GM18868 (cell line): Measurements from ENCODE around the gene CYTH3.
"Not testable (repeated sequence)": the region's sequence is repeated elsewhere in the genome, so short reads cannot be mapped to it uniquely, and the experiment has no call there.

Experiments
- ATAC-seq: cut with Tn5 transposase; IDR thresholded peaks from one replicate; pipeline ENCODE4 v1.9.1; 2021; ENCODE audit warnings: mild to moderate bottlenecking, moderate library complexity; ENCODE audit not compliant: unreplicated experiment

CYTH3 gene

DNA sequence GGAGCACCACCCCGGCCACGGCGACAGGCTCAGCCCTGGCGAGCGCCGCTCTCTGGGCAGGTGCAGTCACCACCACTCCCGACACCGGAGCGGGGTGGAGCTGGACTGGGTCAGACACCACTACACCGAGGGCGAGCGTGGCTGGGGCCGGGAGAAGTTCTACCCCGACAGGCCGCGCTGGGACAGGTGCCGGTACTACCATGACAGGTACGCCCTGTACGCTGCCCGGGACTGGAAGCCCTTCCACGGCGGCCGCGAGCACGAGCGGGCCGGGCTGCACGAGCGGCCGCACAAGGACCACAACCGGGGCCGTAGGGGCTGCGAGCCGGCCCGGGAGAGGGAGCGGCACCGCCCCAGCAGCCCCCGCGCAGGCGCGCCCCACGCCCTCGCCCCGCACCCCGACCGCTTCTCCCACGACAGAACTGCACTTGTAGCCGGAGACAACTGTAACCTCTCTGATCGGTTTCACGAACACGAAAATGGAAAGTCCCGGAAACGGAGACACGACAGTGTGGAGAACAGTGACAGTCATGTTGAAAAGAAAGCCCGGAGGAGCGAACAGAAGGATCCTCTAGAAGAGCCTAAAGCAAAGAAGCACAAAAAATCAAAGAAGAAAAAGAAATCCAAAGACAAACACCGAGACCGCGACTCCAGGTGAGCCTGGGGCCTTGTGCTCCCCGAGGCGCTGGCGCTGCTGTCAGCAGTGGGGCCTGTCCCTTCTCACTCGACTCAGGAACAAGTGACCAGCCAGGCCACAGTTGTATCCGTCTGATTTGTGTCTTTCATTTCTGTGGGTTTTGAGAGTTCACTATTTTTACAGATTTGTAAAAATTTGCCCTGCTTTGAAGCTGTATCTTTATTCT, 117.7 kb downstream of the CYTH3 start:
- no peak for ATAC-seq

DNA sequence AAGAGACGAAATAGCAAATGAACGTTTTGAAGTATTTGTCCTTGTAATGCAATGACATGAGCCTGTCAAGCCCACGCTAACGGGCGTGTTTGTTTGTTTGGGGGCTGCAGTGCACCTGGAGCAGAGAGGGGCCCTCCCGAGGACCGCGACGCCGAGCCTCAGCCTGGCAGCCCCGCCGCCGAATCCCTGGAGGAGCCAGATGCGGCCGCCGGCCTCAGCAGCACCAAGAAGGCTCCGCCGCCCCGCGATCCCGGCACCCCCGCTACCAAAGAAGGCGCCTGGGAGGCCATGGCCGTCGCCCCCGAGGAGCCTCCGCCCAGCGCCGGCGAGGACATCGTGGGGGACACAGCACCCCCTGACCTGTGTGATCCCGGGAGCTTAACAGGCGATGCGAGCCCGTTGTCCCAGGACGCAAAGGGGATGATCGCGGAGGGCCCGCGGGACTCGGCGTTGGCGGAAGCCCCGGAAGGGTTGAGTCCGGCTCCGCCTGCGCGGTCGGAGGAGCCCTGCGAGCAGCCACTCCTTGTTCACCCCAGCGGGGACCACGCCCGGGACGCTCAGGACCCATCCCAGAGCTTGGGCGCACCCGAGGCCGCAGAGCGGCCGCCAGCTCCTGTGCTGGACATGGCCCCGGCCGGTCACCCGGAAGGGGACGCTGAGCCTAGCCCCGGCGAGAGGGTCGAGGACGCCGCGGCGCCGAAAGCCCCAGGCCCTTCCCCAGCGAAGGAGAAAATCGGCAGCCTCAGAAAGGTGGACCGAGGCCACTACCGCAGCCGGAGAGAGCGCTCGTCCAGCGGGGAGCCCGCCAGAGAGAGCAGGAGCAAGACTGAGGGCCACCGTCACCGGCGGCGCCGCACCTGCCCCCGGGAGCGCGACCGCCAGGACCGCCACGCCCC, 118.5 kb downstream of the CYTH3 start:
- ATAC-seq: no peak

DNA sequence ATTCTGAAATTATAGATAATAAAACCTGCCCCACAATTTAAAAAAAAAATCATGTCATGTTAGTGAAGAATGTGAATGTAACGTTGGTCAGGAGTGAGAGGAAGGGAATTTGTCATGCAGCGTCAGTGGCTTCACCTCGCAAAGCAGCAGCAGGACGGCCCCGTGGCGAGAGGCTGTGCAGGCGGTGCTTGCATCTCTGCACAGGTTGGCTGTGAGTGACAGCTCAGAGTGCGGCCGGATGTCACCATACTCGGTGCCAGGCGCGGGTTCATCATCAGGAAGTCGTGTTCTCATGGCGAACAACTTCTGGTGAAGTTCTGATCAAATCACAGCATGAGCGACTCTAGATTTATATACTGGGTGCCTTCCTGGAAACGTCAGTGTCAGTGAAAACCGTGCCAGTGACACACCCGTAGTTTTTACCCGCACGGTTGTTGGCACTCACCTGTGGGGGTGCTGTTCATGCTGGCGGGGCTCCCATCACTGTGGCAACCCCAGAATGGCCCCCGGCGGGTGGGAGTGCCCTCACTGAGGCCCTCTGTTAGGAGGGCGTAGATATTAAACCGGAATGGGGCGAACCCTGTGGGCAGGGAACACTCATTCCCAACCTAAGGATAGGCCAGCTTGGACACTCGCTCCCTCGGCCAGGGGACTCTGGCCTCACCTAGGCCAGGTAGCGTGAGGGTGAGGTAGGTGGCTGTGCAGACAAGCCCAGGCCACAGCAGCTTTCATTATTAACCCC, 120.3 kb downstream of the CYTH3 start:
- ATAC-seq: no peak

DNA sequence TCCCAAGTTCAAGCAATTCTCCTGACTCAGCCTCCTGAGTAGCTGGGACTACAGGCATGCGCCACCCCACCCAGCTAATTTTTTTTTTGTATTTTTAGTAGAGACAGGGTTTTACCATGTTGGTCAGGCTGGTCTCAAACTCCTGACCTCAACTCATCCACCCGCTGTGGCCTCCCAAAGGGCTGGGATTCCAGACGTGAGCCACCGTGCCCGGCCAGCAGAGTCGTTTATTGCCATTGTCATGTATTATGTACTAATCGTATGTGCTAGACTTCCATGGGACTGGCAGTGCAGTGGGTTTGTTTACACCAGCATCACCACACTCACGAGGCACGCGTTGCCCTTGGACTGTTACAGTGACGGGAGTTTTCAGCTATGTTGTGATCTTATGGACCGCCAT, 120.9 kb downstream of the CYTH3 start:
- ATAC-seq: not testable (repeated sequence)

DNA sequence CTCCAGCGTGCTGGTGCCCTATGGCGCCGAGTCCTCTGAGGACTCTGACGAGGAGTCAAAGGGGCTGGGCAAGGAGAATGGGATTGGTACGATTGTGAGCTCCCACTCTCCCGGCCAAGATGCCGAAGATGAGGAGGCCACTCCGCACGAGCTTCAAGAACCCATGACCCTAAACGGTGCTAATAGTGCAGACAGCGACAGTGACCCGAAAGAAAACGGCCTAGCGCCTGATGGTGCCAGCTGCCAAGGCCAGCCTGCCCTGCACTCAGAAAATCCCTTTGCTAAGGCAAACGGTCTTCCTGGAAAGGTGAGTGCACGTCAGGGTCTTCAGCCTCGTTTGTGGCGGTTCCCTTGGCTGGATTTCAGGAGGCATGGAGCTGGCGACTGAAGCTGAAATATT, 122.4 kb downstream of the CYTH3 start:
- ATAC-seq: no peak

DNA sequence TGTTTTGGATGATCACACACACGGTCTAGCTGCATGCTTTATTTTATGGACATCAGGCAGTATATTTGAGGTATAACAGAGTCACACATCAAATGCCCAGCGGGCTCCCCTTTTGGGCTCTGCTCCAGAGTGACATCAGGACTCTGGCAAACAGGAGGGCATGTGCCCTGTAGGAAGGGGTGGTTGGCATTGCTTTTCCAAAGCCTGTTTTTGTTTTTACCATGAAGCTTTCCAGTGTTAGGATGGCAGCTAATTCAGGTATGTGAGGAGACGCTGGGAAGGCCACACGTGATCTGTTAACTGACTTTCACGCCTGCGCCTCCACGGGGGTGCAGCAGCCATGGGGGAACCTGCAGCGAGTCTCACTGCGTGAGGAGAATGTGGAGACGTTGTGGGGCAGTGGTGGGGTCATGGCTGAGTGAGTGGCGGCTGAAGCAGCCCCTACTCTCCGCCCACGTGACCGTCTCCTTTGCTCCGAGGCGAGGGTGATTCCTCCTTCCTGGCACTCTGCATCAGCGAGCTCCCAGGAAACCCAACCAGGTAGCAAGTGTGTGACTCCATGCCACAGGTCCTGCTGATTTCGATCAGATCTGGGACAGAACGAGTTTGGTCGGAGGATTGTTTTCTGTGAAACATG, 123.6 kb downstream of the CYTH3 start:
- no peak for ATAC-seq

DNA sequence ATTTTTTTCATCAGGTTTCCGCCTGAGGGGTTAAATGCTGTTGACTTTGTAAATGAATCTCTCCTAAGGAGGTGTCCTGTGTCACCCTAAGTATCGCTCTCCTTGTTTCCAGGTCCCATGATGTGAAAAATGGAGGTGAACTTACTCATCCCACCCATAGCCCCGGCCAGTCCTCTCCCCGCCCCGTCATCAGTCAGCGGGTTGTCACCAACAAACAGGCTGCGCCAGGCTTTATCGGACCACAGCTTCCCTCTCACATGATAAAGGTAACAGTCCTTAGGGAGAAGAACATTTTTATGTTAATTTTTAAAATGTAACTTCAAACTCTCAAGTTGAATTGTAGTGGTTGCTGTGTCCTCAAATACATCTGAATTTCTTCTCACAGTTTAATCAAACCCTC, 124.8 kb downstream of the CYTH3 start:
- ATAC-seq: no peak

DNA sequence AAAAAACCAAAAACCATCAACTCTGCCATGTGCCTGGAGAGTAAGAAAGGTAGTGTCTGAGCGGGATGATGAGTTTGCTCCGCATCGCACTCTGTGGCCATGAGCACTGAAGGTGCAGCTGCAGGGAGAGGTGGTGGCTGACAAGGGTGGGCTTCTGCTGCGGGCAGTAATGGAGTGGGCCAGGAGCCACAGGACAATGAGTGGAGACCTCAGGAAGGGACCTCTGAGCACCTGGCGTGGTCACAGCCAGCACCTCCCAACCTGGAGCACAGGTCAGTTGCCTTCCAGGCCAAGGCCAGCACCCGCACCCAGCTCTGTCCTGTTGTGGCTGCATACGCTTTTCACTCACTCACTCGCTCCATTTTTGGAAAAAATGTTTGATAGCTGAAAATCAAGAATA, 125.8 kb downstream of the CYTH3 start:
- ATAC-seq: no peak

DNA sequence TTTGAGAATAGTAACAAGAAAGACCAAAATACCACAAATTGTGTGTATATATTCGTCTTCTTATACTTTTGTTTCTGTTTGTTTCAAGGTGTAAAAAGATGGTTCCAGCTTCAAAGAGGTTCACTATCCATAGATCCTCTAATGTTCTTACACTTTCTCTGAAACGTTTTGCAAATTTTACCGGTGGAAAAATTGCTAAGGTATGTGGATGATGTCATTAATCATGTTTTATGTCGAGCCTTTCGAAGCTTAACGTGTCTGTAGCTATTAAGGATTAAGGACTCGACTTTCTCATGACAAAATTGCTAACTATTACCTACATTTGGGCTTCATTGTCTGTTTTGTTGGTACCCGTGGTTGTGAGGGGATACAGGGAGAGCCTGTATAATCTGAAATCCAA, 128.4 kb downstream of the CYTH3 start:
- no peak for ATAC-seq

DNA sequence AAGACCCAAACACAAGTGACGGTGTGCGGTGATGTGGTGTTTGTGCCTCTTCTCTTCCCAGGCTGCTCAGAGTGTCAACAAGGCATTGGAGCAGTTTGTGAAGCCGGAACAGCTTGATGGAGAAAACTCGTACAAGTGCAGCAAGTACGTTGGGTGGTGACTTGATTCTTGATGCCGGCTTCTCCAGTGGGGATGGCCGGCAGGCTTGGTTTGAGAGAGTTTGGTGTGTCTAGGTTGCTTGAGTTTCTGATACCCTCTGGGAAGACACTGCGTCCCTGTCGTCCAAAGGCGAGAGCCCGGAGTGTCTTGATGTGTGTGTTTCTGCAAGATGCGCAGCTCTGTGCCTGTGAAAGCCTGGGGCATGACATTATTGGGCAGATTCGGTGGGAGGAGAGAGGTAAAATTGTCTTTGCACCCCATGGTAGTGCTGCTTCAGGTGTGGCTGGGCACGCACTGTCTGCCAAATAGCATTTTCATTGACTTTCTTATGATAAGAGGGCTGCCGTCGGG, 129.5 kb downstream of the CYTH3 start:
- ATAC-seq: no peak

DNA sequence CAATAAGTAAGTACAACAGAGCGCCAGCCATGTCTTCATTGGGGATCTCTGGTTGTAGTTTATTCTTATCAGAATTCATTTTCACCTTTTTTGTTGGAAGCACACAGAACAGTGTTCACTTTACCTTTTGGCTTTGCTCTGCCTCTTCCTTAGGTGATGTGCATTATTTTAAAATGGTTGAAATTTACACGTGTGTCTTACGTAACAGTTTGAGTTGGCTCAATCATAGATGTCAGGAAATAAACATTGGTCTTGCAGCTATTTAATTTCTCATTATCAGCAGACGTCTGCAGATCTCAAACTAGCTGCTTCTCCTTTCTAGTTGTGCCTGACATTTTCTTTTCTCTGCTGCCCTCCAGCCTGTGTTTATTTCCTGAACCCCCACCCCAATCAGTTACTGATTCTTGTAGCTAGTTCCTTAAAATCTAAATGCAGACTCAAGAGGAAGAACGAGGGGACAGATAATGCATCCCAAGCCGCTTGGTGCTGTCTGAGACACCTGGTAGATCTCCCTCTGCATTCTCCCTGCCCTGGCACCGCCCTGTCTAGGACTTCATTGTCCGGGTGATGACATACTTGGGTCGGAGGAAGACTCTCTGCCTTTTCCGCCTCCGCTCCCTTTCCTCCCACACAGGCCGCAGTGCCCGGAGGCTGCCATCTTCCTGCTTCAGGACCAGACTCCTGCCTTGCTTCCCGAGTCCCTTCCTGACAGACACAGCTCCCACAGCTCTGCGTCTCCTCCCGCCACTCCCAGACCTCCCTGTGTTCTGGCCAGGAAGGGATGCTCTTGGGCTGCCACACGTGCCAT, 133.0 kb downstream of the CYTH3 start:
- no peak for ATAC-seq

DNA sequence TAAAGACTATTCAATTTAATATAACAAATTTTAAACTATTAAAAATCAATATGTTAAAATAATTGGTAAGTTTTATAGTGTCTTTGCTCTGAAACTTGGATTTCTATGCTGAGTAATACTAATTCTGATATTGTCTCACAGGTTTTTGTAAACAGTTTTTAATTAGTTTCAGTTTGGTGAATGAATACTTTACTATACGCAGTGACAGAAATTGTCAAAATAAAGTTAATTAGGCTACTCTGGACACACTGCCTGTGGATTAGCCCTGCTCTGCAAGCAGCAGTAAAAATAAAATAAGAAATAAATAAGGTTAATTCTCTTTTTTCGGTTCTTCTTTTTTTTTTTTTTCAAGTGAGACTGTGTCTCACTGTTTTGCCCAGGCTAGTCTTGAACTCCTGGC, 135.9 kb downstream of the CYTH3 start:
- ATAC-seq: no peak

DNA sequence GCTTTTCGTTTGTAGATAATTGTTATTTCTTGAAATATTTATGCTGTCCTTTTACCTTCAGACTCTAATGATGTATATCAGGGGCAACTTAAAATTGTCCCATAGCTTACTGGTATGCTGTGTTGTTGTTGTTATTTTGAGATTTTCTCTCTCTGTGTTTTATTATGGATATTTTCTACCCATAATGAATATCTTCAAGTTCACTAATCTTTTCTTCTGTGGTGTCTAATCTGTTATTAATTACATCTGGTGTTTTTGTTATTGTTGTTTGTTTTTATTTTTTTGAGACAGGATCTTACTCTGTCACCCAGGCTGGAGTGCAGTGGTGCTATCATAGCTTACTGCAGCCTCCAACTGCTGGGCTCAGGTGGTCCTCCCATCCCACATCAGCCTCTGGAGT, 139.2 kb downstream of the CYTH3 start:
- ATAC-seq: no peak

DNA sequence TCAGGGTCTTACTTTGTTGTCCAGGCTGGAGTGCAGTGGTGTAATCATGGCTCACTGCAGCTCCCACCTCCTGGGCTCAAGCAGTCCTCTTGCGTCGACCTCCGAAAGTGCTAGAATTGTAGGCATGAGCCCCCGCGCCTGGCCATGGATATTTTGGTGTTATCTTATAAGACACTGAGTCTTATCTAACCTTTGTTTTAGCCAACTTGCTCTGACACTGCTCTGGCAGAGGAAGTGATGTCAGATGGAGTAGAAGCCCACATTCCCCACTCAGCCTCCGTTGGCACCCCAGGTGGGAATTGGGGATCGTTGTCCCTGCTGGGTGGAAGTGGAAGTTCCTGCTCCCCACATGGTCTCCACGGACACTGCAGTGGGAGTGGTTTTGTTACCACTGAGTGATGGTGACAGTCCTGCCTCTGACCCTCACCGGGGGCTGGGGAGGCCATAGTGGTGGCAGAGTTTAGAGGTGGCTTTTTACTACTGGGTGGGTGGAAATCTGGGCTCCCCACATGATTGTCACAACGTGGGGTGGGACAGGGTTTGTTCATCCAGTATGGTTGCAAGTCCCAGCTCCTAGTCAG, 142.3 kb downstream of the CYTH3 start:
- ATAC-seq: no peak

DNA sequence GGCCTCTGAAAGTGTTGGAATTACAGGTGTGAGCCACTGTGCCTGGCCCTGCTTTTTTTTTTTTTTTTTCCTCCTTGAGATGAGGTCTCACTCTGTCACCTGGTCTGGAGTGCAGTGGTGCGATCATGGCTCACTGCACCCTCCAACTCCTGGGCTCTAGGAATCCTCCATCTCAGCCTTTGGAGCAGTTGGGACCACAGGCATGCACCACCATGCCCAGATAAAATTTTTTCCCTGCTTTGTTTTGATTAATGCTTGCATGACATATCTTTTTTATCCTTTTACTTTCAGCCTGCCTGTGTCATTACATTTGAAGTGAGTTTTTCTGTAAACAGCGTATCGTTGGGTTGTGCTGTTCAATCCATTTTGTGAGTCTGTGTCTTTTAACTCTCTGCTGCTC, 144.2 kb downstream of the CYTH3 start:
- no peak for ATAC-seq

DNA sequence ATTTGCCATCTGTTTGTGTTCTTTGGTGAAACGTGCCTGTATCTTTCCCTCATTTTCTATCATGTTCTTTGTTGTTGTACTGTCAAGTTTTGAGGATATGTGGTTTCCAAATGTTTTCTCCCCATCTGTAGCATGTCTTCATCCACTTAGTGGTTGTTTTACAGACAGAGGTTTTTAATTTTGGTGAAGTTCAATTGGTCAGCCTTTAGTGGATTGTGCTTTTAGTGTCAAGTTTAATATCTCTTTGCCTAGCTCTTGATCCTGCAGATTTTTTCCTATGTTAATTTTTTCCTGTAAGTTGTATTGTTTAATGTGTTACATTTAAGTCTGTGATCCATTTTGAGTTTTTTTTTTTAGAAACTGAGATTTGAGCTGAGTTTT, 145.3 kb downstream of the CYTH3 start:
- no peak for ATAC-seq

DNA sequence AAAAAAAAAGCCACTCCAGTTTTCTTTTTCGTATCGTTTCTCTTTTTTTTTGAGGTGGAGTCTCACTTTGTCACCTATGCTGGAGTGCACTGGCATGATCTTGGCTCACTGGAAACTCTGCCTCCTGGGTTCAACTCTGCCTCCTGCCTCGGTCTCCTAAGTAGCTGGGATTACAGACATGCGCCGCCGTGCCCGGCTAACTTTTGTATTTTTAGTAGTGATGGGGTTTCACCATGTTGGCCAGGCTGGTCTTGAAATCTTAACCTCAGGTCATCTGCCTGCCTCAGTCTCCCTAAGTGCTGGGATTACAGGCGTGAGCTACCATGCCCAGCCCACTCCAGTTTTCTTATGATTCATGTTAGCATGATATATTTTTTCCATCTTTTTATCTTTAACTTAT, 148.6 kb downstream of the CYTH3 start:
- ATAC-seq: no peak

DNA sequence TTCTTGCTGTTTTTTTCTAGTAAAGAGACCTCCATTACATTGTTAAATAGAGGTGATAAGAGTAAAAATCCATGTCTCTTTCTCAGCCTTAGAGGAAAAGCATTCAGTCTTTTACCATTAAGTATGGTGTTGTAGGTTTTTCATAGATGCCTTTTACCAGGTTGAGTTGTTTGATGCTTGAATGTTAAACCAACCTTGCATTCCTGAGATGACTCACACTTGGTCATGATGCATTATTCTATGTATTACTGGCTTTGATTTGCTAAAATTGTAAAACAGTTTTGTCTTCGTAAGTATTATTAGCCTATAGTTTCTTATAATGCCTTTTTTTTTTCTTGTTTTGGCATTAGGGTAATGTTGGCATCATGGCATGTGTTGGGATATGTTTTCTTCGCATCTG, 151.3 kb downstream of the CYTH3 start:
- no peak for ATAC-seq

DNA sequence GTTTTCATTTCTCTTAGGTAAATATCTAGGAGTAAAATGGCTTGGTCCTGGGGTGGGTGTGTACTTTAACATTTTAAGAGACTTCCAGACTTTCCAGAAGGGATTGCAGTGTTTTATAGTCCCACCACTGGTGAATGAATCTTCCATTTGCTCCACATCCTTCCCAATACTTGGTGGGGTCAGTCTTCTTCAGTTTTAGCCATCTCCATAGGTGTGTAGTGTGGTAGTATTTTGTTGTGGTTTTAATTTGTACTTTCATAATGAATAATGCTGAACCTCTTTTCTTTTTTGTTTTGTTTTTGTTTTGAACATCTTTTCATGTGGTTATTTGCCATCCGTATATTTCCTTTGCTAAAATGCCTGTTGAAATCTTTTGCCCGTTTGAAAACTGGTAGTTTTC, 154.9 kb downstream of the CYTH3 start:
- no peak for ATAC-seq

DNA sequence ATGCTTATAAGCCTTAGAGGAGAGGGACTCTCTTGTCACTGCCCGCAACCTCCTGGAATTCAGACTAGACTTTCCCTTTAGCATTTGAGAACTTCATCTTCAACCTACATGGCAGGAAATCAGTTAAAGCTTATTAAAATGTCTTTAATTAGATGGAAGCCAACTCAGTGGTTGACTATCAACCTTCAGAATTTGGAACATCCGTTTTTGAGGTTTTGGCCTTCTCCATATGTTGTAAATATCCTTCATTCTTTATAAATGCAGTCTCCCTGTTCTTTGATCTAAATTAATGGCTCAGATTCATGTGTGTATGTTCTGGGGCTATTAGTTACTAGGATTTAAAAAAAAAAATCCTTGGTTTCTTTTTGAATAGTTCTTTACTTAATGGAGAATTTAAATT, 156.2 kb downstream of the CYTH3 start:
- ATAC-seq: no peak
